T-cell (primary cell): ENCODE measurements around the gene SUMO4. TPM values are rescaled to one million over a fixed set of nuclear protein-coding genes. Genes with fewer than 3 reads are reported as not detected.
A peak's percentile ranks its signal among the peaks of the same experiment; 100 is the strongest.

Experiments used
- ATAC-seq, 4 experiments: fragments of 200-7000 bp in 3 of 4; fragments of 150-1000 bp in 1 of 4; cut with Tn5 transposase; replicated peaks in 1 of 4; 1 replicate in 3 of 4; 2 replicates in 1 of 4; pipeline ENCODE4 v1.10.0; 2021; ENCODE audit warnings: moderate library complexity in 3 of 4, mild to moderate bottlenecking in 2 of 4, moderate number of reproducible peaks in 1 of 4
- CTCF ChIA-PET, 2 donors: fragments of 300-600 bp; sonication (Branson Sonifier 250); formaldehyde crosslinking; loops; one replicate each; lab custom pipeline; 2022; ENCODE audit warnings: antibody characterized with exemption in 2 of 2; lab: Charles Lee
- POLR2A ChIA-PET, 2 donors: fragments of 300-600 bp; sonication (Branson Sonifier 250); formaldehyde crosslinking; loops; one replicate each; lab custom pipeline; 2022; ENCODE audit warnings: antibody characterized with exemption in 2 of 2; lab: Charles Lee
- DNase-seq, 35 experiments: peaks; one replicate each; pipeline versions ENCODE4 v3.0.0 to v3.0.0-alpha.2; 2013 to 2023
- H3K27ac ChIP-seq: one replicate; pipeline ENCODE4 v1.5.1; 2013; ENCODE audit warnings: low read length
- H3K27me3 ChIP-seq, 2 experiments: replicated peaks in 1 of 2; 1 replicate in 1 of 2; 2 replicates in 1 of 2; pipeline versions ENCODE4 v1.6.1 to v1.7.0; 2013; ENCODE audit warnings: low read length in 1 of 2, mixed read lengths in 1 of 2; ENCODE audit not compliant: control insufficient read depth in 2 of 2, insufficient read depth in 2 of 2; ENCODE audit errors: extremely low read depth in 1 of 2
- H3K36me3 ChIP-seq, 2 donors: 1 replicate in 1 of 2; 2 replicates in 1 of 2; pipeline versions ENCODE4 v1.6.1 to v1.7.0; 2013; ENCODE audit warnings: low read length in 1 of 2; ENCODE audit not compliant: control insufficient read depth in 2 of 2, insufficient read depth in 1 of 2; ENCODE audit errors: extremely low read depth in 1 of 2
- H3K4me1 ChIP-seq, 2 experiments: 1 replicate in 1 of 2; 2 replicates in 1 of 2; pipeline versions ENCODE4 v1.6.1 to v1.7.0; 2013; ENCODE audit warnings: low read length in 2 of 2, mixed read lengths in 1 of 2; ENCODE audit not compliant: insufficient read depth in 2 of 2, control insufficient read depth in 1 of 2; ENCODE audit errors: extremely low read depth in 1 of 2
- H3K4me3 ChIP-seq, 2 donors: 1 replicate in 1 of 2; 2 replicates in 1 of 2; pipeline versions ENCODE4 v1.5.1 to v1.7.0; 2013; ENCODE audit warnings: mild to moderate bottlenecking in 2 of 2, low read length in 1 of 2, moderate library complexity in 1 of 2; ENCODE audit not compliant: control insufficient read depth in 1 of 2; ENCODE audit errors: extremely low read depth in 1 of 2
- H3K9me3 ChIP-seq: 2 replicates; pipeline ENCODE4 v1.7.0; 2013
- H3K27ac Mint-ChIP-seq, 2 donors: one replicate each; pipeline ENCODE4 v1.8.0; 2020 to 2021; ENCODE audit warnings: mild to moderate bottlenecking in 2 of 2, mixed read lengths in 2 of 2
- H3K27me3 Mint-ChIP-seq, 2 donors: one replicate each; pipeline ENCODE4 v1.8.0; 2021 to 2022; ENCODE audit warnings: mixed read lengths in 2 of 2
- H3K36me3 Mint-ChIP-seq: one replicate; pipeline ENCODE4 v1.8.0; 2021; ENCODE audit warnings: mixed read lengths
- H3K4me1 Mint-ChIP-seq, 3 donors: one replicate each; pipeline ENCODE4 v1.8.0; 2020 to 2022; ENCODE audit warnings: mixed read lengths in 3 of 3, mild to moderate bottlenecking in 1 of 3
- H3K4me3 Mint-ChIP-seq, 3 donors: one replicate each; pipeline ENCODE4 v1.8.0; 2020 to 2022; ENCODE audit warnings: mild to moderate bottlenecking in 3 of 3, mixed read lengths in 3 of 3, moderate library complexity in 3 of 3
- H3K9me3 Mint-ChIP-seq, 3 donors: one replicate each; pipeline ENCODE4 v1.8.0; 2020 to 2022; ENCODE audit warnings: mixed read lengths in 3 of 3
- WGBS: methylation state at CpG from one replicate; pipeline ENCODE4 v1.1.5; 2013; ENCODE audit warnings: missing lambda C conversion rate; ENCODE audit not compliant: insufficient coverage; 5-methylcytosine and 5-hydroxymethylcytosine counted together
- total RNA-seq, 35 experiments: library from RNA in 6 of 35; stranded (reverse) in 6 of 35; fragments of 120-200 nt in 1 of 35; gene quantifications; one replicate each; pipeline versions ENCODE4 v1.2.1 to v1.2.4 and lab custom pipeline; 2013 to 2026

SUMO4 gene
- total RNA-seq, 5 donors from 2014 or later (not counting 1 experiment from before 2014, with no cell fraction given): 5.7 to 11.4 (median 8.5) TPM

GRCh38 chr6:149409617-149410016 is 9.6 kb downstream of the SUMO4 start:
- Histone ChIP-seq H3K27me3 (no peaks in the 10 kb centered on the region), H3K9me3 (no peaks in the 10 kb centered on the region), H3K4me3 (no peak overlapping the region), H3K36me3 (peaks cover 0 to 21% of the 10 kb centered on the region in 2 donors), H3K27ac (no peak overlapping the region), H3K4me1 (no peaks in the 10 kb centered on the region)
- ATAC-seq (no peak), DNase-seq (no peak)
- ChIA-PET CTCF (interaction anchor here in 1 of 2 donors (0.6 kb wide), 1 partner anchor 22 kb away, joined by 3 read pairs; no protein-coding TSS in a partner anchor), POLR2A (interaction anchor here in 1 of 2 donors (0.6 kb wide), 1 partner anchor 365 kb away, joined by 4 read pairs; no protein-coding TSS in a partner anchor)
- peaks cover 0 to under 1% (median 0%) of the 10 kb centered on the region in 3 donors for H3K9me3 Mint-ChIP-seq
- peak overlapping the region in 1 of 2 donors; percentile 28 for H3K27ac Mint-ChIP-seq
- no peak overlapping the region for H3K4me3 Mint-ChIP-seq
- H3K27me3 Mint-ChIP-seq: no peaks in the 10 kb centered on the region
- H3K36me3 Mint-ChIP-seq: peaks cover 48% of the 10 kb centered on the region
- WGBS: 100% methylated on average over 1 of the region's 3 CpGs
- peaks cover 8 to 11% (median 9%) of the 10 kb centered on the region in 3 donors for H3K4me1 Mint-ChIP-seq

GRCh38 chr6:149410557-149410956 is 10.5 kb downstream of the SUMO4 start:
- ATAC-seq (no peak), DNase-seq (no peak)
- H3K9me3 ChIP-seq: no peaks in the 10 kb centered on the region
- Mint-ChIP-seq H3K4me3 (no peak overlapping the region), H3K36me3 (peaks cover 45% of the 10 kb centered on the region), H3K9me3 (peaks cover 0 to 7% (median 0%) of the 10 kb centered on the region in 3 donors), H3K27ac (peak overlapping the region; percentile 16 to 77), H3K4me1 (peaks cover 1 to 10% (median 3%) of the 10 kb centered on the region in 3 donors), H3K27me3 (no peaks in the 10 kb centered on the region)
- POLR2A ChIA-PET: no interaction called here
- peaks cover 0 to 21% of the 10 kb centered on the region in 2 donors for H3K36me3 ChIP-seq
- no peaks in the 10 kb centered on the region for H3K27me3 ChIP-seq
- CTCF ChIA-PET: no interaction called here
- H3K4me3 ChIP-seq: no peak overlapping the region
- no peaks in the 10 kb centered on the region for H3K4me1 ChIP-seq
- H3K27ac ChIP-seq: no peak overlapping the region

GRCh38 chr6:149414009-149414408 is 13.9 kb downstream of the SUMO4 start:
- Mint-ChIP-seq H3K9me3 (peaks cover 0 to 20% (median 4%) of the 10 kb centered on the region in 3 donors), H3K4me1 (peaks cover 0 to 12% (median 4%) of the 10 kb centered on the region in 3 donors), H3K4me3 (no peak overlapping the region), H3K36me3 (peaks cover 44% of the 10 kb centered on the region), H3K27ac (peak overlapping the region; percentile 36 to 55), H3K27me3 (no peaks in the 10 kb centered on the region)
- Histone ChIP-seq H3K4me3 (no peak overlapping the region), H3K27ac (no peak overlapping the region), H3K27me3 (no peaks in the 10 kb centered on the region), H3K4me1 (no peaks in the 10 kb centered on the region), H3K9me3 (no peaks in the 10 kb centered on the region), H3K36me3 (peaks cover 0 to 17% of the 10 kb centered on the region in 2 donors)
- DNase-seq: no peak
- no CpG with 5 or more reads among the region's 4 CpGs for WGBS
- ATAC-seq: no peak
- CTCF ChIA-PET: interaction anchor here in 1 of 2 donors (0.6 kb wide), 1 partner anchor 45 kb away, joined by 4 read pairs; no protein-coding TSS in a partner anchor
- POLR2A ChIA-PET: interaction anchor here in 1 of 2 donors (0.5 kb wide), 1 partner anchor 17 kb away, joined by 3 read pairs; no protein-coding TSS in a partner anchor

- POLR2A ChIA-PET: no interaction called here
- H3K27ac Mint-ChIP-seq: peak overlapping the region; percentile 14 to 52
Measured at GRCh38 chr6:149414821-149415220, 14.8 kb downstream of the SUMO4 start.

GRCh38 chr6:149419696-149420404 is 19.8 kb downstream of the SUMO4 start:
- Mint-ChIP-seq H3K27me3 (no peaks in the 10 kb centered on the region), H3K36me3 (peaks cover 9% of the 10 kb centered on the region), H3K4me3 (no peak overlapping the region), H3K27ac (no peak overlapping the region), H3K4me1 (peaks cover 0 to 13% (median 2%) of the 10 kb centered on the region in 3 donors), H3K9me3 (peaks cover 0 to 17% (median 4%) of the 10 kb centered on the region in 3 donors)
- no peaks in the 10 kb centered on the region for H3K27me3 ChIP-seq
- POLR2A ChIA-PET: interaction anchor here in 1 of 2 donors (0.6 kb wide), 2 partner anchors 24 to 90 kb away, joined by 3 read pairs; no protein-coding TSS in a partner anchor
- DNase-seq (no peak), ATAC-seq (no peak)
- CTCF ChIA-PET: interaction anchor here in 1 of 2 donors (0.8 to 2.6 kb wide), 2 partner anchors 12 to 338 kb away, joined by 3 to 12 read pairs; no protein-coding TSS in a partner anchor
- H3K27ac ChIP-seq: no peak overlapping the region
- H3K36me3 ChIP-seq: no peaks in the 10 kb centered on the region
- H3K9me3 ChIP-seq: no peaks in the 10 kb centered on the region
- no peak overlapping the region for H3K4me3 ChIP-seq
- no peaks in the 10 kb centered on the region for H3K4me1 ChIP-seq
- WGBS: 73% methylated on average over 5 of the region's 13 CpGs

More at GRCh38 chr6:149414821-149415220, 14.8 kb downstream of the SUMO4 start:
- Histone ChIP-seq H3K27ac (no peak overlapping the region), H3K4me3 (no peak overlapping the region), H3K36me3 (peaks cover 0 to 11% of the 10 kb centered on the region in 2 donors), H3K4me1 (no peaks in the 10 kb centered on the region), H3K9me3 (no peaks in the 10 kb centered on the region), H3K27me3 (no peaks in the 10 kb centered on the region)
- Mint-ChIP-seq H3K4me3 (no peak overlapping the region), H3K4me1 (peaks cover 0 to 14% (median 4%) of the 10 kb centered on the region in 3 donors), H3K27me3 (no peaks in the 10 kb centered on the region), H3K36me3 (peaks cover 39% of the 10 kb centered on the region), H3K9me3 (peaks cover 0 to 20% (median 4%) of the 10 kb centered on the region in 3 donors)
- ATAC-seq (no peak), DNase-seq (no peak)
- 60% methylated on average over 1 of the region's 4 CpGs for WGBS
- CTCF ChIA-PET: no interaction called here

GRCh38 chr6:149421132-149421531 is 21.1 kb downstream of the SUMO4 start:
- H3K27ac Mint-ChIP-seq: no peak overlapping the region
- peaks cover under 1% of the 10 kb centered on the region for H3K36me3 Mint-ChIP-seq
- H3K27me3 ChIP-seq: no peaks in the 10 kb centered on the region
- H3K36me3 ChIP-seq: no peaks in the 10 kb centered on the region
- DNase-seq (no peak), ATAC-seq (no peak)
- no peaks in the 10 kb centered on the region for H3K9me3 ChIP-seq
- no peak overlapping the region for H3K4me3 ChIP-seq
- no peak overlapping the region for H3K4me3 Mint-ChIP-seq
- no peak overlapping the region for H3K27ac ChIP-seq
- no CpG with 5 or more reads among the region's 5 CpGs for WGBS
- no peaks in the 10 kb centered on the region for H3K27me3 Mint-ChIP-seq
- no peaks in the 10 kb centered on the region for H3K4me1 ChIP-seq
- ChIA-PET POLR2A (interaction anchor here in 1 of 2 donors (0.6 to 1.1 kb wide), 3 partner anchors 14 to 373 kb away, joined by 3 to 4 read pairs (median 4); no protein-coding TSS in a partner anchor), CTCF (interaction anchor here in 1 of 2 donors (2.6 kb wide), 1 partner anchor 10 kb away, joined by 12 read pairs; no protein-coding TSS in a partner anchor)
- peaks cover 0 to 10% (median 2%) of the 10 kb centered on the region in 3 donors for H3K4me1 Mint-ChIP-seq
- peaks cover 0 to 8% (median 4%) of the 10 kb centered on the region in 3 donors for H3K9me3 Mint-ChIP-seq
